T-helper 22 cell (primary cell): ENCODE data around the gene CREG1.

Experiments used
- DNase-seq: peaks from one replicate; pipeline ENCODE4 v3.0.0-alpha.2; 2020; ENCODE audit warnings: low read depth

CREG1 gene

GRCh38 chr1:167532375-167532774 is 21.2 kb downstream of the CREG1 start:
- DNase-seq: no peak

- no peak for DNase-seq
Observed at GRCh38 chr1:167529829-167530474, 23.6 kb downstream of the CREG1 start.

- no peak for DNase-seq
Observed at GRCh38 chr1:167528057-167528728, 25.4 kb downstream of the CREG1 start.

GRCh38 chr1:167526667-167527383 is 26.7 kb downstream of the CREG1 start:
- DNase-seq: no peak

- no peak for DNase-seq
Observed at GRCh38 chr1:167524651-167525050, 28.9 kb downstream of the CREG1 start.

GRCh38 chr1:167522246-167522645 is 31.3 kb downstream of the CREG1 start:
- no peak for DNase-seq

GRCh38 chr1:167520711-167521206 is 32.8 kb downstream of the CREG1 start:
- DNase-seq: no peak

- DNase-seq: peak; percentile 66
Observed at GRCh38 chr1:167518331-167518700, 35.2 kb downstream of the CREG1 start, which contains the start of gene CD247. Gene CD247, minus strand, starts transcription at chr1:167518529. Its CDS starts 64 bp downstream, at chr1:167518465.

- peak; percentile 81 for DNase-seq
Observed at GRCh38 chr1:167517535-167518330, 35.8 kb downstream of the CREG1 start.

GRCh38 chr1:167516404-167517388 is 36.9 kb downstream of the CREG1 start:
- no peak for DNase-seq

GRCh38 chr1:167515893-167516321 is 37.7 kb downstream of the CREG1 start:
- DNase-seq: no peak

GRCh38 chr1:167515461-167515860 is 38.1 kb downstream of the CREG1 start:
- no peak for DNase-seq

- DNase-seq: no peak
Observed at GRCh38 chr1:167514288-167514687, 39.3 kb downstream of the CREG1 start.

- DNase-seq: no peak
Observed at GRCh38 chr1:167512046-167512654, 41.4 kb downstream of the CREG1 start.

- DNase-seq: no peak
Observed at GRCh38 chr1:167511374-167511986, 42.1 kb downstream of the CREG1 start.

- DNase-seq: no peak
Observed at GRCh38 chr1:167510881-167511280, 42.7 kb downstream of the CREG1 start.

- no peak for DNase-seq
Observed at GRCh38 chr1:167510244-167510643, 43.3 kb downstream of the CREG1 start.

- no peak for DNase-seq
Observed at GRCh38 chr1:167509587-167509986, 44.0 kb downstream of the CREG1 start.

- no peak for DNase-seq
Observed at GRCh38 chr1:167507719-167508118, 45.8 kb downstream of the CREG1 start.

GRCh38 chr1:167504467-167504827 is 49.1 kb downstream of the CREG1 start:
- no peak for DNase-seq
